GM21528 (cell line): Measurements from ENCODE around the gene BABAM2.
"Not testable (repeated sequence)": the region's sequence is repeated elsewhere in the genome, so short reads cannot be mapped to it uniquely, and the experiment has no call there.

Experiments
- ATAC-seq: cut with Tn5 transposase; IDR thresholded peaks from one replicate; pipeline ENCODE4 v1.9.1; 2021; ENCODE audit warnings: mild to moderate bottlenecking, moderate library complexity; ENCODE audit not compliant: unreplicated experiment, low FRiP score

Gene BABAM2

DNA sequence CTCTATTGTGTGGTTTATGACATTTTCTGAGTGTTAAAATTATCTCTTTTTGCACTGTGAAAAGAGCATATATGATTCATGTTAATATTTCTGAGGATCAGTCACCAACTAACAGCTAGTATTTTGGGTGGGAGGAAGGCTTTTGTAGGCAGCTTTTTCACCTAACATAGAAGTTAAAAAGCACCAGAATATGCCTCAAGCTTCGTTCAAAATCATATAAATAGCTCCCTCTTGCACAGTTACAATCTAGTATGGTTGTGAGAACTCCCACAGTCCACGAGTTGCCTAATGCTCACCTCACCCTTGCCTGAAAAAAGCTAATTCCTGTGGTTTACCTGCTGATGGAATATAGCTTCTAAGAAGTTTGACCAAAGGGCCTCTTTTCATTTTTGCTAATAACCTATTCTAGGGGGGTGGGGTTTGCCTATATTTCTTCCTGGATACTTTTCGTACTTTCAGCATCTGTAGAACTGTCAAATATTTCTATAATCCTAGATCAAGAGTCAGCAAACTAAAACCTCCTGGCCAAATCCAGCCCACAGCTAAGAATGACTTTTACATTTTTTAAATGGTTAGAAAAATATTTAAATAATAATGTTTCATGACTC lies 335.0 kb downstream of the BABAM2 start:
- ATAC-seq, result no peak

DNA sequence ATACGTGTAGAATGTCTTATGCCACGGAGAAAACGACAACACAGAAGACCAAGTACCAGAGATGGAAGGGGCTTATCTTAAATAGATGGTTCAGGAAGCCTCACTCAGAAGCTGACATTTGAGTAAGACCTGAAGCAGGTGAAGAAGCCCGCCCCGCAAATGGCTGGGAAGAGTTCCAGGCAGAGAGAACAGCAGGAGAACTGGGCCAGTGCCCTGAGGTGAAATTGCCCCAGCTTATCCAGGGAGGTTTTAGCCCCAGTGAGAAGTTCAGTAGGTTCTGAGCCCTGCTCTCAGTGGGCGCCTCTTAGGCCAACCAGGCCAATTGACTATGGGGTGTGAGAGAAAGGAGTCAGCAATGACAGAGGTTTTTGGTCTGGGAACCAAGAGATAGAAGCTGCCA lies 336.0 kb downstream of the BABAM2 start:
- ATAC-seq, result no peak

DNA sequence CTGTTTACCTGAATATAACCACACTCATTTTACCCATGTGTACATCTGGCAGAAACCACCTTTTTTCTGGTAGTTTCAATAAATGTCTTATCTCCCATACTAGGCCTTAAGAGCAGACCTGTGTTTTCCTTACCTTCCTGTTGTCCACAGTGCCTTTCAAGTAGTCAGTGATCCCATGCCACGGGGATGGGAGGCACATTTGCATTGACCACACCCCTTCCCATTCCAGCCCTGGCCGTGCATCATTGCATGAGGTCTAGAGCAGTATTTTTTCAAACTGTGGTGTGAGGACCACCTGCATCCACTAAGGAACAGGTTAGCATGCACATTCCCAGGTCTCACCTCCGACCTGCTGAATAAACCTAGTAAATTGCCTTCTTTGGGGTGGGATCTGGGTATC lies 337.0 kb downstream of the BABAM2 start:
- ATAC-seq, result no peak

- ATAC-seq, result no peak
Observed at GRCh38 chr2:28228434-28228995, 338.0 kb downstream of the BABAM2 start.

GRCh38 chr2:28231110-28231631 lies 340.6 kb downstream of the BABAM2 start:
- no peak for ATAC-seq

DNA sequence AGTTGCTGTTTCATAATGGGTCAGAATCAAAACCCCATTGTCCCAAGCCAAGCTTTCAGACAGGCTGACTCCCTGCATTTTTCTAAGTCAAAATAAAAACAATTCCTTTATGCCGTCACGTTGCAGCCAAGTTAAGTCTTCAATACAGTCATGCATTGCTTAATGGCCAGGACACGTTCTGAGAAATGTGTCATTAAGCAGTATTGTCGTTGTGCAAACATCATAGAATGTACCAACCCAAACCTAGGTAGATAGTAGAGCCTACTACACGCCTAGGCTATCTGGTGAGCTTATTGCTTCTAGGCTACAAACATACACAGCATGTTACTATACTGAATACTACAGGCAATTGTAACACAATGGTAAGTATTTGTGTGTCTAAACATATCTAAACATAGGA lies 341.8 kb downstream of the BABAM2 start:
- no peak for ATAC-seq

DNA sequence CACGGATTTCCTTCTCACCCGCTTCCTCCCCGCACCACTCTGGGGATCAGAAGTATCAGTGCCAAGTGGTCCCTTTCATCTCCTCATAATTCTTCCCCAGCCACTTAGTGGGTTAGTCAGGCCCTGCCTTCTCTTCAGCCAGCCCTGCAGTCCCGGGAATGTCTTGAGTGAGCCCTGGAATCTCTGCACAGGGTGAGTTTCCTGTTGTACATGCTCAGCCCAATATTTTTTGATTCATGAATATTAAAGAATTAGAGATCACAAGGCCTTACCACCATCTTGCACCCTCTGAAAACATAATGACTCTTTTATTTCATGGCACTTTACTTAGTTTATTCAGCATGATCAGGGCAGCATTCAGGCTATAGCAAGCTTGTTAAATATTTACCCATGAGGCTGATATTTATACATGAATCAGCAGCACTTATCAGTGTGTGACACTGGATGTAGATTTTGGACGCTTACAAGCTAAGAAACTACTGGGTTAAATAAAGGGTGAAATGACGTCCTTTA lies 342.7 kb downstream of the BABAM2 start:
- ATAC-seq, result no peak

GRCh38 chr2:28234807-28235206 lies 344.3 kb downstream of the BABAM2 start:
- no peak for ATAC-seq

GRCh38 chr2:28239207-28239606 lies 348.7 kb downstream of the BABAM2 start:
- no peak for ATAC-seq

DNA sequence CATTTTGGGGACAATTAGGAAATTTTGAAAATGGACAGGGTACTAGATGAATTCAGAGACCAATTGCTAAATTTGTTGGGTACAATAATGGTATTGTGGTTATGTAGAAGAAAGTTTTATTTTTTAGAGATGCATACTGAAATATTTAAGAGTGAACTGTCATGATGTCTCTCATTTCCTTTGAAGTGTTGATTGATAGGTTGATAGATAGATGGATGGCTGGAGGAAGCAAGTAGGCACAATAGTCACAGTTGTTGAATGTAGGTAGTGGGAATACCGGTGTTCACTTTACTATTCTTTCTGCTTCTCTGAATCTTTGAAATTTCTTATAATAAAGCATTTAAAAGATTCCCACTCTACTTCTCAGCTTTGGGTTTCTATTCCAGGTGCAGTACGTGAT lies 350.4 kb downstream of the BABAM2 start:
- no peak for ATAC-seq

DNA sequence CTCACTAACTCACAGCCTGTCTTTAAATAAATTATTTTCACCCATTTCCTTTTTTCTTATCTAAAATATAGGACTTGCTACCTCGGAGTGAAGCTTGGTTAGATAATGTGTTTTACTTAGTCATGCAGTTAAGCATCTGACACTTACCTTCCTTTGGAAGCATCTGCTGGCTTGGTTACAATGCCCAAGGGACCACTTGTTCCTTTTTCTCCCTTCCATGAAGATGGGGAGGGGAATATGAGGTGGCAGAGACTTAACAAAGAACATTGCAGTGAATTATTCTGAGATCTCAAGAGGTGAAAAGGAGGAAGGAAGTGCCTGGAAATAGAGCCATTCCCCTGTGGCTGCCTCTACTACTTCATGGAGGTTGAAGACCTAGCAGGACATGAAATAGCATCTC lies 356.8 kb downstream of the BABAM2 start:
- no peak for ATAC-seq

DNA sequence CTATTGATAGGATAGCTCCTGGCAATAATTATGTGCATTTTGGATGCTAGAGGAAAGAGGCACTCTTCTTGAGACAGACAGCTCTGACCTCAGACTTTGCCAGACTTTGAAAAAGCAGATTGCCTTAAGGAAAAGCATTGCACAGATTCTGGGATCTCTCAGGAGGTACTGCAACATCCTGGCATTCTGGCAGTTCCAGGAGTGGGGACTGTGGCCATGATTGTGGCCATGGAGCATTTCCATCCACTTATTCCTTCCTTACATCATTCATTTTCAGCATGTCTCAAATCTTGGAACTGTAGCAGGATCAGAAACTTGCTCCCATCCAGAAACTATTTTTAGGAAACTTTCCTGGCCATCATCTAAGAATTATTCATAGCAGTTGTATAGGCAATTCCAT lies 357.2 kb downstream of the BABAM2 start:
- no peak for ATAC-seq

DNA sequence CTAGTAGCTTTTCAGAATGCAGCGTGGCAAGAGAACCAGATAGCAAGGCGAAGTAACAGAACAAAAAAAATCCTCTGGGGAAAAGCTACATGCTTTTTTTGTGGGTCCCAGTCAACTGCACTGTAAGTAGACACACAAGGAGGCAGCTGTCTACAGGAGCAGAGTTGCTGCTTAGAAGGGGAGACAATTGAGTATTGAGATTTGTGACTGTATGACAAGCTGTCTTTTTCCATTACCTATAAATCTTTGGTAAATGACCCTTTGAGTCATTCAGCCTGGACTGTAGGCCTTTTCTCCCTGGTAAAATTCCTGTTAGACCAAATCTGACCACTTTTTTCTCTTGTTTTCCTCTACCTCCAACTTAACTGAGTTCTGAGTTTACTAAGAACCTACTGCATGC lies 358.0 kb downstream of the BABAM2 start:
- no peak for ATAC-seq

DNA sequence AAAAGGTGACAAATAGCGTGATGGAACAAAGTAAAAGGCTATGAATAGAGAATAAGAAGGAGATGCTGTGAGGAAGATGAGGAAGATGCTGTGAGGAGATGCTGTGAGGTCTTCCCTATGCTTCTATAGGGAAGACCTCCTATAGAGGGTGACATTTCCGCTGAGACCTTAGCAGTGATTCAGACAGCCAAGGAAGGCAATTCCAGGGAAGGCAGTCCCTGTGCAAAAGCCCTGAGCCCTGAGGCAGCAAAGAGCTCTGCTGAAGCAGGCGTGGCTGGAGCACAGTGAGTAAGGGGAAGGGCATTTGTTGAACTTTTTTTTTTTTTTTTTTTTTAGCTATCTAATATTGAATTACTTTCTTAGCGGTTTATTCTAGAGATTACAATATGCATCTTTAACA lies 359.5 kb downstream of the BABAM2 start:
- ATAC-seq, result no peak

DNA sequence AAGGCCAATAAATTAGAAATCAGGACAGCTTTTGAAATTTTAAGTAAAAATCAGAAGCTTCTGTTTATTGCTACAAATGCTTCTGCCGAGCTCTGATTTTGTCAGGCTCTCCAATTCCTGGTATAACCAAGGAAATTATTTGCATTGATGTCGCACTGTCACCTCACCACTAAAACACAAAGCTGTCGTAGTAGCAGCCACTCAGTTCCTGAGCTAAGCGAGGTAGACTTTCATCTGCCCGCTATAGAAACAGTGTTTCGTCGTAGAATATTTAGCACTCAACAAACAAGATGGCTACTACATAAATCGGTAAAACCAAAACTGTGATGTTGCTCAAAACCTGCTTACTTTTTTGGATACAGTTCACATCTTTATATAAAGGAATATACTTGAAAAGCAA lies 360.8 kb downstream of the BABAM2 start:
- ATAC-seq, result no peak

DNA sequence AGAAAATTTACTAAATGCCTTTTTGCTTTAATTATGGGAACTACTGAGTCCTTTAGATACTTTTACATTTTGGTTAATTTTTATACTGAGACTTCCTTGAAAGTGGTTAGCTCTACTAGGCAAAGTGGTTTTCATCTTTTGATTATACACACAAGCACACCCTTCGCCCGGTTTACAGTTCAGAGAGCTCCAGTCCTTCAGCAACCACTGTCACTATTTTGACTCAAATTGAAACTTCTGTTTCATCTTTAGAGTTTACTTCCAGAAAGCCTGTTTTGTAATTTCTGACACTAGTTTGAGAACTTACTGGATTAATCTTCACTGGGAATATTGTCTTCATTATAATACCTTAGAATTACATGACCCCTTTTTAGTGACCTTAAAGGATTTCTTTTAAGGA lies 361.8 kb downstream of the BABAM2 start:
- ATAC-seq, result peak; percentile 79

DNA sequence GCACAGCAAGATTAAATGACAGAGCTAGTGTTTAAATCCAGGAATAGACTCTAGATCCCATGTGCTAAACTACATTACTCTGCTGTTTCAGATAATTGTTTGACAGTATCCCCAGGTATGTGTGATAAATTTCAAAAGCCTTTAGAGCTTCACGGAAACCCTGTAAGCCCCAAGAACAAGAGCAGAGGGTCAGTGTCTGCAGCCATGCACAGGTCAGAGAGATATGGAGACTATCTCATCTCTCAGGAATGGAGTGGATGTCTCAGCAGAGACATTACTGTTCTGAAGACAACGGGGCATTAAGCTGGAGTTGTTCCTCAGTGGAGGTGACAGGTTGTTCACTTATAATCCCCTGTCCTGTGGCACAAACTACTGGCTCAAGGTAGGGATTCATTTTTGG lies 363.0 kb downstream of the BABAM2 start:
- no peak for ATAC-seq

GRCh38 chr2:28255231-28255630 lies 364.7 kb downstream of the BABAM2 start:
- not testable (repeated sequence) for ATAC-seq

- no peak for ATAC-seq
Observed at GRCh38 chr2:28257182-28257581, 366.7 kb downstream of the BABAM2 start.

- ATAC-seq, result not testable (repeated sequence)
Observed at GRCh38 chr2:28259226-28259625, 368.7 kb downstream of the BABAM2 start.

DNA sequence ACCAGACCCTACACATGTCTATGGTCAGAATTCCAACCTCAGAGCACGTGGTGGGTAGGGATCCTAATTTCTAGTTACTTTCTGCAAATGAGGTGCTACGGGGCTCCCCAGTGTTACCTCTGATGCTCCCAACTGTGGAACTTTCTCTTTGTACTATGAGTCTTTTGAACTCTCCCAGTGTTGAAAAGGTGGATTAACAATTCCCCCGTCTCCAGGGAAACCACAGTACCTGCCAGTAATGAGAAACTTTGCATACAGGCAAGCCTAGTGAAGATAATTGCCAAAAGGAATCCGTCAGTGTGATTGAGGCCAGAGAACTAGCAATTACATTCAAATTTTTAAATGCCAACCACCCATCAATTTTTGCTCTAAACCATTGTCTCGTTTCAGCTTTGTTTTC lies 373.2 kb downstream of the BABAM2 start:
- no peak for ATAC-seq

- no peak for ATAC-seq
Observed at GRCh38 chr2:28267282-28267681, 376.8 kb downstream of the BABAM2 start.
